Testis (tissue), 3 donors: Measurements from ENCODE around the gene CLSTN1. TPM values are rescaled to one million over a fixed set of nuclear protein-coding genes. Genes with fewer than 3 reads are reported as not detected.
"Not testable (repeated sequence)": the region's sequence is repeated elsewhere in the genome, so short reads cannot be mapped to it uniquely, and the experiment has no call there.

Source experiments
- DNase-seq: peaks from one replicate; pipeline ENCODE4 v3.0.0-alpha.2; 2019
- H3K27ac ChIP-seq, 2 donors: fragments of 200-600 bp; sonication (generic); one replicate each; pipeline ENCODE4 v1.5.1; 2019
- H3K27me3 ChIP-seq: fragments of 200-600 bp; sonication (generic); one replicate; pipeline ENCODE4 v1.5.1; 2019
- H3K36me3 ChIP-seq: fragments of 200-600 bp; sonication (generic); one replicate; pipeline ENCODE4 v1.5.1; 2017; ENCODE audit warnings: low read depth; ENCODE audit errors: missing control alignments
- H3K4me1 ChIP-seq: fragments of 200-600 bp; sonication (generic); one replicate; pipeline ENCODE4 v1.5.1; 2019
- H3K4me3 ChIP-seq, 2 donors: fragments of 200-600 bp; sonication (generic); one replicate each; pipeline ENCODE4 v1.5.1; 2017 to 2019
- H3K9me3 ChIP-seq: fragments of 200-600 bp; sonication (generic); one replicate; pipeline ENCODE4 v1.5.1; 2017
- POLR2A ChIP-seq: fragments of 450-650 bp; IDR thresholded peaks from one replicate; pipeline ENCODE4 v1.6.1; 2017; ENCODE audit warnings: antibody characterized with exemption, mild to moderate bottlenecking, moderate library complexity
- WGBS, 2 donors: methylation state at CpG; one replicate each; pipeline ENCODE4 v1.1.5; 2018; 5-methylcytosine and 5-hydroxymethylcytosine counted together
- intact Hi-C: fragments of 100-400 bp; cut with DNase I; formaldehyde crosslinking; loops from one replicate; pipeline ENCODE4 v1.15.1; 2023; ENCODE audit warnings: low total_unique reads
- polyA plus RNA-seq: library from polyadenylated mRNA; stranded (reverse); fragments of 350-450 nt; fragmentation: Illumina TruSeq; extraction: RNeasy Lipid Tissue Mini Kit (QIAGEN cat#74804); gene quantifications from one replicate; pipeline ENCODE4 v1.2.3, GENCODE V29; 2014; ENCODE audit warnings: low read depth, low replicate concordance; ENCODE audit not compliant: insufficient read depth
- total RNA-seq, 2 donors: library from RNA; depleted of rRNA; stranded (reverse); fragments of >200 nt; gene quantifications; one replicate each; pipeline ENCODE4 v1.2.3, GENCODE V29; 2016
- TF ChIP-seq, protein P1 (sequence below), 3 experiments: fragments of 450-650 bp in 2 of 3; fragments of 200-600 bp in 1 of 3; sonication (generic) in 1 of 3; IDR thresholded peaks; one replicate each; pipeline ENCODE4 v1.5.1; 2016 to 2019; ENCODE audit warnings: antibody characterized with exemption in 3 of 3, mild to moderate bottlenecking in 2 of 3, moderate library complexity in 1 of 3

The CLSTN1 gene
- total and polyA plus RNA-seq, 3 donors from 2014 or later = 52.6 to 70.2 (median 60.4) TPM

DNA sequence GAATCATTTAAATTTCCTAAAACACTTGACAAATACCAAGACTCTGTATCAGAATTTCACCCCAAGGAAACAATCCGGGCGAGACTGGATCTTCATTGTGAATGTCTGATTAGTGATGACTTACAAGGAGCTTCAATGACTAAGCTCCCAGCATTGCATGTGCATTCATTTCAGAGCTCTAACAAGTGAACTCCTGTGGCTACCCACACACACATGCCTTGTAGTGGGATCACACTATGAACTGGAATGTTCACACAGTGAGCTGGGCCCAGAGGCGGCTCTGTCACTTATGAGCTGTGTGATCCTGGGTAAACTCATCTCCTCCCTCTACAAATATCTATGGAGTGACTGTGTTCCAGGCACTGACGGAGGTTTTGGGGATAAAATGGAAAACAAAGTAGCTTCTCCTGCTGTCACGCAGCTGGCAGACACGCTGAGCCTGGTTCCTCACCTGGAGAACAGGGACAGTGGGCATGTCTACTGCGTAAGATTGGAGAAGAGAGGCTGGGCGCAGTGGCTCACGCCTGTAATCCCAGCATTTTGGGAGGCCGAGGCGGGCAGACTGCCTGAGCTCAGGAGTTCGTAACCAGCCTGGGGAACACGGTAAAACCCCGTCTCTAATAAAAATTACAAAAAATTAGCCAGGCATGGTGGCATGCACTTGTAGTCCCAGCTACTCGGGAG lies 56.9 kb downstream of the CLSTN1 start:
- intact Hi-C loops = no loop called here
- Histone ChIP-seq H3K9me3 (no peaks in the 10 kb centered on the region), H3K4me1 (no peaks in the 10 kb centered on the region), H3K4me3 (no peak overlapping the region), H3K36me3 (no peaks in the 10 kb centered on the region), H3K27ac (no peak overlapping the region), H3K27me3 (no peaks in the 10 kb centered on the region)
- DNase-seq = no peak
- 90 to 94% methylated on average over 15 of the region's 15 CpGs for WGBS, 2 donors
- no peak for TF ChIP-seq POLR2A
- TF ChIP-seq, protein P1, sequence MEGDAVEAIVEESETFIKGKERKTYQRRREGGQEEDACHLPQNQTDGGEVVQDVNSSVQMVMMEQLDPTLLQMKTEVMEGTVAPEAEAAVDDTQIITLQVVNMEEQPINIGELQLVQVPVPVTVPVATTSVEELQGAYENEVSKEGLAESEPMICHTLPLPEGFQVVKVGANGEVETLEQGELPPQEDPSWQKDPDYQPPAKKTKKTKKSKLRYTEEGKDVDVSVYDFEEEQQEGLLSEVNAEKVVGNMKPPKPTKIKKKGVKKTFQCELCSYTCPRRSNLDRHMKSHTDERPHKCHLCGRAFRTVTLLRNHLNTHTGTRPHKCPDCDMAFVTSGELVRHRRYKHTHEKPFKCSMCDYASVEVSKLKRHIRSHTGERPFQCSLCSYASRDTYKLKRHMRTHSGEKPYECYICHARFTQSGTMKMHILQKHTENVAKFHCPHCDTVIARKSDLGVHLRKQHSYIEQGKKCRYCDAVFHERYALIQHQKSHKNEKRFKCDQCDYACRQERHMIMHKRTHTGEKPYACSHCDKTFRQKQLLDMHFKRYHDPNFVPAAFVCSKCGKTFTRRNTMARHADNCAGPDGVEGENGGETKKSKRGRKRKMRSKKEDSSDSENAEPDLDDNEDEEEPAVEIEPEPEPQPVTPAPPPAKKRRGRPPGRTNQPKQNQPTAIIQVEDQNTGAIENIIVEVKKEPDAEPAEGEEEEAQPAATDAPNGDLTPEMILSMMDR (IDR thresholded peaks at IDR 0.05) = no peak

DNA sequence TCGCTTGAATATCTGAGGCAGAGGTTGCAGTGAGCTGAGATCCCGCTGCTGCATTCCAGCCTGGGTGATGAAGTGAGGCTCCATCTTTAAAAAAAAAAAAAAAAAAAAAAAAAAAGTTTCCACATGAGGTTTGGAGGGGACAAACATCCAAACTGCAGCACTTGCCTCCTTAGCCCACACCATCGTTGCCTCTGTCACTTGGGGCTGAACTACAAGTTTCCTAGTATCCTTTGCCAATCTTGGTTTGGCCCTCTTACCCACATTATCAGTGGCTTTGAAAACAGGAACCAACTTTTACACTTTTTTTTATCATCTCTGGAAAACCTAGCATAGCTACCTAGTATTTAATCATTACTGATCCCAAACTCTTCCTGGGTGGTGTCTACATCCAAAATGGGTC lies 59.2 kb downstream of the CLSTN1 start:
- TF ChIP-seq, protein P1 (IDR thresholded peaks at IDR 0.05) = no peak
- no peak for TF ChIP-seq POLR2A
- H3K27me3 ChIP-seq = no peaks in the 10 kb centered on the region
- no peaks in the 10 kb centered on the region for H3K4me1 ChIP-seq
- intact Hi-C loops = no loop called here
- no peak for DNase-seq
- H3K9me3 ChIP-seq = no peaks in the 10 kb centered on the region
- 85 to 90% methylated on average over 3 of the region's 3 CpGs for WGBS, 2 donors
- H3K27ac ChIP-seq = no peak overlapping the region
- H3K4me3 ChIP-seq = no peak overlapping the region
- H3K36me3 ChIP-seq = no peaks in the 10 kb centered on the region

DNA sequence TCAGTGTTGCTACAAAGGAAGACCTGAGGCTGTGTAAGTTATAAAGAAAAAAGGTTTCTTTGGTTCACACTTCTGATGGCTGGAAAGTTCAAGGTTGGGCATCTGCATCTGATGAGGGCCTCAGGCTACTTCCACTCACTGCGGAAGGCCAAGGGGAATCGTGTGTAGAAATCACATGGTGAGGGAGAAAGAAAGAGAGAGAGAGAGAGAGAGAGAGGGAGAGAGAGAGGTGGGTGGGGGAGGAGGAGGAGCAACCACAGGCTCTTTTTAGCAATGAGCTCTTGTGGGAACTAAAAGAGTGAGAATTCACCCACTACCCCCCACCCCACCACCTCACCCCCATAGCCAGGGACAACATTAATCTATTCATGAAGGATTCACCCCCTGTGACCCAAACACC lies 59.9 kb downstream of the CLSTN1 start:
- TF ChIP-seq, protein P1 (IDR thresholded peaks at IDR 0.05) = no peak
- TF ChIP-seq POLR2A = no peak
- Histone ChIP-seq H3K4me3 (no peak overlapping the region), H3K27me3 (no peaks in the 10 kb centered on the region), H3K4me1 (no peaks in the 10 kb centered on the region), H3K9me3 (no peaks in the 10 kb centered on the region), H3K36me3 (no peaks in the 10 kb centered on the region), H3K27ac (no peak overlapping the region)
- no peak for DNase-seq
- WGBS, 2 donors = 87% methylated on average over 2 of the region's 2 CpGs
- intact Hi-C loops = no loop called here

DNA sequence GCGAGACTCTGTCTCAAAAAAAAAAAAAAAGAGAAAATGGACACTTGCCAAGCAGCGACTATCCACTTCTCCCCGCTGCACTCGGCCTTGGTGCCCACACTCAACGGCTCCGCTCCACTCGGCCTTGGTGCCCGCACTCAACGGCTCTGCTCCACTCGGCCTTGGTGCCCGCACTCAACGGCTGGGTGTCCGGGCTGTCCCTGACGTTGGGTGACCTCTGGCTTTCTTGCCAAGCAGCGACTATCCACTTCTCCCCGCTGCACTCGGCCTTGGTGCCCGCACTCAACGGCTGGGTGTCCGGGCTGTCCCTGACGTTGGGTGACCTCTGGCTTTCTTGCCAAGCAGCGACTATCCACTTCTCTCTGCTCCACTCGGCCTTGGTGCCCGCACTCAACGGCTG lies 61.3 kb downstream of the CLSTN1 start:
- not testable (repeated sequence) for DNase-seq
- 92 to 96% methylated on average over 25 of the region's 25 CpGs for WGBS, 2 donors

GRCh38 chr1:9761855-9762254 lies 61.9 kb downstream of the CLSTN1 start:
- no peak overlapping the region for H3K27ac ChIP-seq

More for the DNA sequence above, 61.3 kb downstream of the CLSTN1 start:
- H3K4me3 ChIP-seq, H3K4me1 ChIP-seq, H3K27ac ChIP-seq, intact Hi-C loops, H3K27me3 ChIP-seq, H3K36me3 ChIP-seq, H3K9me3 ChIP-seq: not testable (repeated sequence)

More at GRCh38 chr1:9761855-9762254, 61.9 kb downstream of the CLSTN1 start:
- Histone ChIP-seq H3K4me3 (no peak overlapping the region), H3K27me3 (no peaks in the 10 kb centered on the region), H3K9me3 (no peaks in the 10 kb centered on the region), H3K4me1 (no peaks in the 10 kb centered on the region), H3K36me3 (no peaks in the 10 kb centered on the region)
- no peak for DNase-seq
- TF ChIP-seq, protein P1 (IDR thresholded peaks at IDR 0.05) = no peak
- no peak for TF ChIP-seq POLR2A
- WGBS, 2 donors = 90 to 94% methylated on average over 9 of the region's 9 CpGs
- intact Hi-C loops = no loop called here
